MM.1S (cell line): ENCODE measurements around the gene CNNM2.

Experiments
- CTCF ChIP-seq: fragments of 300-600 bp; sonication (generic); IDR thresholded peaks from 2 replicates; pipeline ENCODE4 v1.5.1; 2016; ENCODE audit warnings: antibody characterized with exemption, low read length, mixed read lengths
- EZH2 ChIP-seq: fragments of 300-600 bp; sonication (generic); optimal IDR thresholded peaks from 2 replicates; pipeline ENCODE3; 2017; ENCODE audit warnings: low read depth, mild to moderate bottlenecking, antibody characterized with exemption, low read length, mixed read lengths

DNA sequence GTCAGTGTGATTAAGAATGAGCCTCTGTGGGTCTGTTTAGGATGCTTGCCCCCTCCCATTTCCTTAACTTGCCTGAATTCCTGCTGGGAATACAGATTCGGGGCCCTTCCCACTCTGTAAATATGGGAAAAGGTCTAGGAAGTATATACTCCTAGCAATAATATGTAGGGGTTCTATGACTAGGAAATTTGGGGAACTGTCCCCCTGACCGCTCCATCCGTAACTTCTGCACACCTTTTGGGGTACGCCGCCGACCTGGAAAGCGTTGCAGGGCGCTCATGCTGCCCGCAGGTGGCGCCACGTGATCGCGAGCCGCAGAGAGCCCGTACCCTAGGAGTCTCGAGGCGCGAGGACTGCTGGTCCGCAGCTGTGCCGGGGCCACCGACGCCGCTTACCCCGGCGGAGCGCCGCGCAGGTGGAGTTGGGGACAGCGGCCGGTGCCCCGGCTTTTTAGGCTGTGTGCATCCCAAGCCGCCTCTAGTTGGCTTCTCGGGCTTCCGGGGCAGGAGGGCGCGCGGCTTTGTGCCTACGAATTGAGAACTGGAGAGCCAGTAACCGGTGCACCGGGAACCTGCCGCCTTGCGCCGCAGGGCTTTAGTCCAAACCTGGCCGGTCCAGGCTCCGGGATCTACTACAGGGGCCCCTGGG, 656 bp upstream of the CNNM2 start:
- TF ChIP-seq EZH2 (no peak), CTCF (peak; percentile 98)
